Breast epithelium (tissue), 4 donors: ENCODE data around the gene SMURF1. TPM values are rescaled to one million over a fixed set of nuclear protein-coding genes. Genes with fewer than 3 reads are reported as not detected.

Experiments used
- DNase-seq, 2 donors: peaks; one replicate each; pipeline ENCODE4 v3.0.0-alpha.2; 2019; ENCODE audit warnings: low spot score in 2 of 2
- H3K27ac ChIP-seq, 2 donors: fragments of 200-600 bp; sonication (generic) in 1 of 2; one replicate each; pipeline ENCODE4 v1.5.1; 2016 to 2019; ENCODE audit warnings: mild to moderate bottlenecking in 1 of 2
- H3K27me3 ChIP-seq, 2 donors: fragments of 200-600 bp; sonication (generic) in 1 of 2; one replicate each; pipeline versions ENCODE4 v1.5.1 to v1.6.0; 2017 to 2019; ENCODE audit warnings: control low read depth in 1 of 2, mild to moderate bottlenecking in 1 of 2
- H3K36me3 ChIP-seq: fragments of 200-600 bp; one replicate; pipeline ENCODE4 v1.5.1; 2019
- H3K4me1 ChIP-seq, 2 donors: fragments of 200-600 bp; sonication (generic); one replicate each; pipeline ENCODE4 v1.5.1; 2016 to 2019; ENCODE audit warnings: control low read depth in 1 of 2
- H3K4me3 ChIP-seq, 3 donors: fragments of 200-600 bp; sonication (generic); 1 replicate in 2 of 3; 2 replicates in 1 of 3; pipeline ENCODE4 v1.5.1; 2016 to 2019; ENCODE audit warnings: mild to moderate bottlenecking in 3 of 3, moderate library complexity in 2 of 3
- H3K9me3 ChIP-seq, 2 donors: fragments of 200-600 bp; sonication (generic) in 1 of 2; one replicate each; pipeline ENCODE4 v1.5.1; 2016 to 2019; ENCODE audit warnings: control low read depth in 1 of 2
- CTCF ChIP-seq, 3 donors: fragments of 450-650 bp; IDR thresholded peaks; one replicate each; pipeline ENCODE4 v1.5.1; 2016 to 2017; ENCODE audit warnings: antibody characterized with exemption in 3 of 3, mild to moderate bottlenecking in 3 of 3, moderate library complexity in 3 of 3
- POLR2A ChIP-seq: fragments of 450-650 bp; IDR thresholded peaks from one replicate; pipeline ENCODE4 v1.6.1; 2016; ENCODE audit warnings: antibody characterized with exemption, mild to moderate bottlenecking, moderate library complexity
- POLR2AphosphoS5 ChIP-seq, 3 donors: sonication (generic); formaldehyde crosslinking; IDR thresholded peaks; one replicate each; pipeline ENCODE4 v1.6.1; 2017; ENCODE audit warnings: antibody characterized with exemption in 3 of 3
- intact Hi-C: fragments of 100-400 bp; cut with DNase I; formaldehyde crosslinking; loops from one replicate; pipeline ENCODE4 v1.15.1; 2023; ENCODE audit warnings: low total_unique reads
- total RNA-seq, 3 donors: library from RNA; depleted of rRNA; stranded (reverse); fragments of >200 nt; gene quantifications; one replicate each; pipeline ENCODE4 v1.1.0, GENCODE V29; 2016

SMURF1 gene
- total RNA-seq, 3 donors from 2014 or later, result 20.2 to 28.7 (median 25.9) TPM

- Histone ChIP-seq H3K36me3 (no peaks in the 10 kb centered on the region), H3K4me3 (no peak overlapping the region), H3K9me3 (no peaks in the 10 kb centered on the region), H3K27ac (no peak overlapping the region), H3K4me1 (peaks cover 0 to 12% of the 10 kb centered on the region in 2 donors), H3K27me3 (no peaks in the 10 kb centered on the region)
- intact Hi-C loops, result no loop called here
- no peak for DNase-seq
- no peak for TF ChIP-seq POLR2AphosphoS5 (IDR thresholded peaks at IDR 0.05)
- TF ChIP-seq POLR2A, result no peak
- TF ChIP-seq CTCF (IDR thresholded peaks at IDR 0.05), result no peak
Observed at GRCh38 chr7:99094401-99094800, 49.5 kb downstream of the SMURF1 start.

DNA sequence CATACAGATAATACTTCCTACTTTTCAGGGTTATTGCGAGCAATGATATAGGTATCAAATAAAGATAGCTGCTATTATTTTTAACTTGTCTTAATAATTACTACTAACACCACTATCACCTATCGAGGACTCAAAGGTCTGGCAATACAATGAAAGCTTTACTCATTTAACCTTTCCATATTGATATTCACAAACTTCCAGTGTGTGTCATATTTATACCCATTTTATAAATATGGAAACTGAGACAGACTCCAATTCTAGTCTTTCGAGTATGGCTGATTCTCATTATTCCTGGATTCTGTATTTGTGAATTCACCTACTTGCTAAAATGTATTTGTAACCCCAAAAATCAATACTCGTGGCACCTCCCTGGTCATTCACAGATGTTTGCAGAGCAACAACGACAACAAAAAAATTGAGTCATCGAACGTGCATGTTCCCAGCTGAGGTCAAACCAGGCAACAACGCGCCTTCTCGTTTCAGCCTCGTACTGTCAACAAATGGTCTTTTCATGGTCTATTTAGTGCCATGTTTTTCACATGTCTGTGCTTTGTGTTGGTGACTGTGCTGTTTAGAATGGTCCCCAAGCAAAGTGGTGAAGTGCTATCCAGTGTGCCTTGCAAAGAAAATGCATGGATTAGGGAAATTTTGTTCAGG, 51.7 kb downstream of the SMURF1 start:
- Histone ChIP-seq H3K36me3 (no peaks in the 10 kb centered on the region), H3K9me3 (no peaks in the 10 kb centered on the region), H3K27ac (no peak overlapping the region), H3K4me3 (no peak overlapping the region), H3K27me3 (no peaks in the 10 kb centered on the region), H3K4me1 (peaks cover 0 to 4% of the 10 kb centered on the region in 2 donors)
- no peak for DNase-seq
- TF ChIP-seq CTCF (IDR thresholded peaks at IDR 0.05) (no peak), POLR2A (no peak), POLR2AphosphoS5 (IDR thresholded peaks at IDR 0.05) (no peak)
- intact Hi-C loops, result no loop called here

GRCh38 chr7:99090771-99091542, 53.0 kb downstream of the SMURF1 start:
- no peak for DNase-seq
- intact Hi-C loops, result no loop called here
- Histone ChIP-seq H3K27ac (no peak overlapping the region), H3K9me3 (no peaks in the 10 kb centered on the region), H3K4me1 (peaks cover 0 to 4% of the 10 kb centered on the region in 2 donors), H3K36me3 (no peaks in the 10 kb centered on the region), H3K4me3 (no peak overlapping the region), H3K27me3 (no peaks in the 10 kb centered on the region)
- TF ChIP-seq POLR2A (no peak), CTCF (IDR thresholded peaks at IDR 0.05) (no peak), POLR2AphosphoS5 (IDR thresholded peaks at IDR 0.05) (no peak)

DNA sequence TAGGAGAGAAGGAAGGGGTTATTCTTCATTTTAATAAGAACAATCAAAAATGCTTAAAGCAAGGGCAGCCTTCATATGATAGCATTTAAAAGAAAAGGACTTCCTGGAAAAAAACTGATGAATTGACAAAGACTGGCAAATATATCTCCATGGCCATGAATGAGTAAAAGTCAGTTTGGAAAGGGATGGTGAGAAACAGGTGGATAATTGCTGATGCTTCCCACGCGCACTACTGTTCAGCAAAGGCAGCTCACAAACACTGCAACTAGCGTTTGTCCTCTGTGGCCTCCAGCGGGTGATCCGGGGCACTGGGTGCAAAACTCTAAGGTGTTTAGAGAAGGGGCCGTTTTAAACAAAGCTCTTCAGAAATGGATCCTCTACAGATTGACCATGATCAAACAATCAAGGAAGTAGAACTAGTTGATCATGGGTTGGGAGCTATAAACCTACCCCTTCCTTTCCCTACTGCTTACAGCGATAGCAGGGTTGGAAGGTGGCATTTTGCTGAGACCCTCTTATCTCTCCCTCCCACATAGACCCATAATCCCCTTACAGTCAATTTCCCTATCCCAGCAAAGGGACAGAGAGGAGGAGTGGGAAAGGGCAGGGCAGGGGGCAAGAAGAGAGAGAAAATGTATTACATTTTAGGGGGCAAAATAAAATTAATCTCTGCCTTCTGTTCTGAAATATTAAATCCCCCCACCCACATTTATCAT, 53.8 kb downstream of the SMURF1 start:
- no peaks in the 10 kb centered on the region for H3K9me3 ChIP-seq
- no peak overlapping the region for H3K27ac ChIP-seq
- H3K27me3 ChIP-seq, result no peaks in the 10 kb centered on the region
- no peak for DNase-seq
- no peaks in the 10 kb centered on the region for H3K36me3 ChIP-seq
- H3K4me1 ChIP-seq, result no peaks in the 10 kb centered on the region
- no peak overlapping the region for H3K4me3 ChIP-seq
- intact Hi-C loops, result no loop called here
- no peak for TF ChIP-seq CTCF (IDR thresholded peaks at IDR 0.05)
- TF ChIP-seq POLR2A, result no peak
- TF ChIP-seq POLR2AphosphoS5 (IDR thresholded peaks at IDR 0.05), result no peak

- no peak overlapping the region for H3K27ac ChIP-seq
- no peaks in the 10 kb centered on the region for H3K9me3 ChIP-seq
- H3K4me3 ChIP-seq, result no peak overlapping the region
- no peaks in the 10 kb centered on the region for H3K4me1 ChIP-seq
- TF ChIP-seq CTCF (IDR thresholded peaks at IDR 0.05) (no peak), POLR2AphosphoS5 (IDR thresholded peaks at IDR 0.05) (no peak), POLR2A (no peak)
- intact Hi-C loops, result no loop called here
- no peak for DNase-seq
- H3K27me3 ChIP-seq, result no peaks in the 10 kb centered on the region
- H3K36me3 ChIP-seq, result no peaks in the 10 kb centered on the region
Observed at GRCh38 chr7:99086944-99087343, 57.0 kb downstream of the SMURF1 start.
